ENCODE results near the gene MAD1L1.
"Not testable (repeated sequence)": the region's sequence is repeated elsewhere in the genome, so short reads cannot be mapped to it uniquely, and the experiment has no call there.

Gene MAD1L1

DNA sequence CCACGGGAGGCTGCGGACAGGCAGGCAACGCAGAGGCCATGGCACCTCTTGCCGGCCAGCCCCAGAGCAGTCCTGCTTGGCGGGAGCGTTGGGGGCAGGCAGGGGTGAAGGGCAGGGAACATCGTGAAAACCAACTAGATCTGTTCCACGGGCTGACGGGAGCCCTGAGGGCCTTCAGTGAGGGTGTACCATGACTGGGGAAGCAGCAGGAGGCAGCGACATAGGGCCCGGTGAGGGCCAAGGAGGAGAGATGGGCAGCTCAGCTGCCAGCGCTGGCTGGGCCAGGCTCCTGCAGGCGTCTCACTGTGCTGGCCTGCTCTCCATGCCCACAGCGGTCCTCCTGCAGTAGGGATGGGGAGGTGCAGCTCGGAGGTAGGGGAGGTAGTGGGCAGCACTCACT lies 366.1 kb downstream of the MAD1L1 start:
- H3K4me1 ChIP-seq (ENCODE audit: control insufficient read depth, insufficient read depth, low read length, poor library complexity, severe bottlenecking): no peaks in the 10 kb centered on the region
- no peaks in the 10 kb centered on the region for H3K36me3 ChIP-seq (ENCODE audit: control insufficient read depth, insufficient read depth, low read length)
- H3K27me3 ChIP-seq (replicated peaks; ENCODE audit: control insufficient read depth, insufficient read depth, low read length, poor library complexity, severe bottlenecking): no peaks in the 10 kb centered on the region
- no peak for DNase-seq
- no peaks in the 10 kb centered on the region for H3K9me3 ChIP-seq (ENCODE audit: control insufficient read depth, low read length)
- H3K27ac ChIP-seq (ENCODE audit: insufficient read depth, low read length, poor library complexity, severe bottlenecking): no peak overlapping the region
- no peak overlapping the region for H3K4me3 ChIP-seq (ENCODE audit: insufficient read depth, low read depth, low read length, poor library complexity, severe bottlenecking)

DNA sequence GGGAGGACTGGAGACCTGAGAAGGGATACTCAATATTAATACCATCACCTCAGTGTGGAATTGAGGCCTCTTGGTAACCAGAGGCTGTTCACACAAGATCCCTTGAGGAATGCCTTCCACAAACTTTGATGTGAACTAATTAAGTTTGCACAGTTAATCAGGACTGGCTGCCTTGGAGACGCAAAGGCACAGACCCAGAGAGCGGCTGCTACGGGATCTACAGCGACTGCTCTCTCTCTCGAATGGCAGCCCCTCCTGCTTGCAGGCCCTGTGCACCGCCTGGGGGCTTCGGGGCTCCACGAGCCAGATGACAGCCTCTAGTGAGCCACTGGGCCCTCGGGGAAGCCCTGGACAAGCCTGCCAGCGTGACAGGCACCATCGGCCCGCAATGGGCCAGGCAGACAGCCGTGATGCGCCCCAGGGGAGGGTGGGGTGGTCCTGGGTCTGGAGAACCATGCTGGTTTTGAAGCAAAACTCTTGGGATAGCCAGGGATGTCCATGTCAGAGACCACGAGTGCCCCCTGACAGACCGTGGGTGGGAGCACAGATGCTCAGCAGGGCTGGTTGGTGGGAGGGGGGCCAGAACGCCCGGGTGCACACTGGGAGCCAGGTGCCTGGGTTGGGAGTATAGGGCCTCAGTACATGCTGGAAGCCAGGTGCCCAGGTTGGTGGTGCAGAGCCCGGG lies 367.0 kb downstream of the MAD1L1 start:
- no peak for DNase-seq
- H3K9me3 ChIP-seq (ENCODE audit: control insufficient read depth, low read length): no peaks in the 10 kb centered on the region
- no peaks in the 10 kb centered on the region for H3K4me1 ChIP-seq (ENCODE audit: control insufficient read depth, insufficient read depth, low read length, poor library complexity, severe bottlenecking)
- H3K27me3 ChIP-seq (replicated peaks; ENCODE audit: control insufficient read depth, insufficient read depth, low read length, poor library complexity, severe bottlenecking): no peaks in the 10 kb centered on the region
- H3K4me3 ChIP-seq (ENCODE audit: insufficient read depth, low read depth, low read length, poor library complexity, severe bottlenecking): no peak overlapping the region
- H3K36me3 ChIP-seq (ENCODE audit: control insufficient read depth, insufficient read depth, low read length): no peaks in the 10 kb centered on the region
- no peak overlapping the region for H3K27ac ChIP-seq (ENCODE audit: insufficient read depth, low read length, poor library complexity, severe bottlenecking)

DNA sequence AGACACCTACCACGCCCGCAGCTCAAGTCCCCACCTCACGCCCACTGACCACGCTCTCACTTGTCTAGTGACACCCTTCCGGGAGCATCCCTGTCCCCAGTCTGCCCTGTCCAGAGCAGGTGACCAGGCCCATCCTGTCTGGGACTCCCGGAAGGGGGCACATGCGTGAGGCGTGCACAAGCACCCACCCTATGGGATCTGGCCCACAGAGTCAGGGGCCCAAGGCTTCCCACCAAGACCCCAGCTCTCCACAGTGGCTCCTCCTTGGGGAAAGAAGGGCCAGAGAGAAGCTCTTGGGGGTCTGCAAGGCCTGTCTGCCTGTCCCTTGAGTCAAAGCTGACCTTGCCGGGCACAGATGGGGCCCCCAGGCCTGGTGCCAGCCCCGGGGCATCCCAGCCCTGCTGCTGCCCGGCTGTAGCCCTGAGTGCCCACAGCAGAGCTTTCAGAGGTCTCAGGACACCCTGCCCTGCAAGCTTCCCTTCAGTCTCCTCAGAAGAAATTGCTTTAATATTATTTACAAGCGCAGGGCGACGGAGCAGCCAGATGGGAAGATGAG lies 367.7 kb downstream of the MAD1L1 start:
- H3K27ac ChIP-seq (ENCODE audit: insufficient read depth, low read length, poor library complexity, severe bottlenecking): no peak overlapping the region
- no peaks in the 10 kb centered on the region for H3K9me3 ChIP-seq (ENCODE audit: control insufficient read depth, low read length)
- DNase-seq: no peak
- H3K36me3 ChIP-seq (ENCODE audit: control insufficient read depth, insufficient read depth, low read length): no peaks in the 10 kb centered on the region
- H3K27me3 ChIP-seq (replicated peaks; ENCODE audit: control insufficient read depth, insufficient read depth, low read length, poor library complexity, severe bottlenecking): no peaks in the 10 kb centered on the region
- H3K4me1 ChIP-seq (ENCODE audit: control insufficient read depth, insufficient read depth, low read length, poor library complexity, severe bottlenecking): no peaks in the 10 kb centered on the region
- H3K4me3 ChIP-seq (ENCODE audit: insufficient read depth, low read depth, low read length, poor library complexity, severe bottlenecking): no peak overlapping the region

DNA sequence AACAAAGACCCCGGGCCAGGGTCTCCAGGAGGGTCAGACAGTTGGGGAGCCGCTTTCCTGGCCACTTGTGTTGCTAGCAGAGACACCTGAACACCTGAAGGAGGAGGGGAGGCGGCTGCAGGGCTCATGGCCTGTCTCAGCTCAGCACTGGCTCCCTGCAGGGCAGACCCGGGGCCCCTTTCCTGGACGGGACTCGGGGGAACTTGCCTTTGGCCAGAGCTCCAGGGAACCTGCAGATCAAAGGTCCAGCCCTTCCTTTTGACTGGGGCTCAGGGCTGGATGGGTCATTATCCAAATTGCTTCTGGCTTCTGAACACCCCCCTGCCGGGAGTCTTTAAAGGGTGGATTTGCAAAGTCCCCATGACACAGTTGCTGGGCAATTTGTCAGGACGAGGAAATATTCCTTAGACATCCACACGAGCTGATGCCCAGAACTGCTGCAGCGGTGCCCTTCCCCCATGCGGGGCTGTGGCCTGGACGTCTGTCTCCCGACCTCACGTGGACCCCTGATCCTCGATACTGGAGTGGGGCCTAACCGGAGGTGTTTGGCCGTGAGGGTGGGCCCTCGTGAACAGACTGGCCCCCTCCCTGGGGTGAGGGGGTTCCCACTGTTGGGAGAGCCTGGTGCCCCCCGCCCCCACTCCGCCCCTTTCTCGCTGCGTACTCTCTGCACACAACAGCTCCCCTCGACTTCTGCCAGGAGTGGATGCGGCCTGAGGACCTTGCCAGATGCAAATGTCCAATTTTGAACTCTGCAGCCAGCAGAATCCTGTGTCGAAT lies 368.4 kb downstream of the MAD1L1 start:
- H3K9me3 ChIP-seq (ENCODE audit: control insufficient read depth, low read length): no peaks in the 10 kb centered on the region
- H3K4me1 ChIP-seq (ENCODE audit: control insufficient read depth, insufficient read depth, low read length, poor library complexity, severe bottlenecking): no peaks in the 10 kb centered on the region
- H3K4me3 ChIP-seq (ENCODE audit: insufficient read depth, low read depth, low read length, poor library complexity, severe bottlenecking): no peak overlapping the region
- H3K27me3 ChIP-seq (replicated peaks; ENCODE audit: control insufficient read depth, insufficient read depth, low read length, poor library complexity, severe bottlenecking): no peaks in the 10 kb centered on the region
- DNase-seq: no peak
- H3K36me3 ChIP-seq (ENCODE audit: control insufficient read depth, insufficient read depth, low read length): no peaks in the 10 kb centered on the region
- H3K27ac ChIP-seq (ENCODE audit: insufficient read depth, low read length, poor library complexity, severe bottlenecking): no peak overlapping the region

DNA sequence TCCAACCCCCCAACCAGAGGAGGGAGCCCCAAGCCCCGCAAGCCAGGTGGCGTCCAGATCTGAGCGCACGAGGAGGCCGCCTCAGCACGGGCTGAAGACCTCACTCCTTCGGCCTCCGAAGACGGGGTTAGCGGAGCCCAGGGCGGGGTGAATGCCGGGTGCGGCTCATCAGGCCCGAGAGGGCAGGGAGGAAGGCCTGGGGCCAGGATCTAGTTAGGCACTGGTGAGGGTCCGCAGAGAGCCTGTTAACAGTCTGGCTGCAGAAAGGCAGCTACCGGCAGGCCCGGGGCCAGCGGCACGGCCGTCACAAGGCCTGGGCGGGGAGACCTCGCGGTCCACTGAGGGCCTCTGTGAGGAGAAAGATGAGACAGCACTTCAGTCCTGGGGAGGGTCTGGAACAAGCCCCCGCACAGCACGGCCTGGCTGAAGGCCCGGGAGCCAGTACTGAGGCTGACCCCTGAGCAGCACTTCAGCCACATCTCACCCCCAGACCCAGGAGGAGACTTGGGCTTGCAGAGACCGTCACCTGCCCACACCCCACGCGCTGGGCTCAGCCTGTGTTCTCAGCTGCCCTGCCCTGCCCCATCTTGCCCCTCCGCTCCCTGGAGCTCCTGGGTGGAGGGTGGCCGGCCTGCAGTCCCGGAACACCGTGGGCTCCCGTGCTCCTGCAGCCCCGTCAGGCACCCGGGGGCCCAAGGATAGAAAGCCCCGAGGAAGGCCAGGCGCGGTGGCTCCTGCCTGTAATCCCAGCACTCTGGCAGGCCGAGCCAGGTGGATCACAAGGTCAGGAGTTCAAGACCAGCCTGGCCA lies 369.4 kb downstream of the MAD1L1 start:
- DNase-seq: no peak
- no peaks in the 10 kb centered on the region for H3K4me1 ChIP-seq (ENCODE audit: control insufficient read depth, insufficient read depth, low read length, poor library complexity, severe bottlenecking)
- no peaks in the 10 kb centered on the region for H3K27me3 ChIP-seq (replicated peaks; ENCODE audit: control insufficient read depth, insufficient read depth, low read length, poor library complexity, severe bottlenecking)
- no peak overlapping the region for H3K4me3 ChIP-seq (ENCODE audit: insufficient read depth, low read depth, low read length, poor library complexity, severe bottlenecking)
- H3K9me3 ChIP-seq (ENCODE audit: control insufficient read depth, low read length): no peaks in the 10 kb centered on the region
- H3K27ac ChIP-seq (ENCODE audit: insufficient read depth, low read length, poor library complexity, severe bottlenecking): no peak overlapping the region
- H3K36me3 ChIP-seq (ENCODE audit: control insufficient read depth, insufficient read depth, low read length): no peaks in the 10 kb centered on the region

DNA sequence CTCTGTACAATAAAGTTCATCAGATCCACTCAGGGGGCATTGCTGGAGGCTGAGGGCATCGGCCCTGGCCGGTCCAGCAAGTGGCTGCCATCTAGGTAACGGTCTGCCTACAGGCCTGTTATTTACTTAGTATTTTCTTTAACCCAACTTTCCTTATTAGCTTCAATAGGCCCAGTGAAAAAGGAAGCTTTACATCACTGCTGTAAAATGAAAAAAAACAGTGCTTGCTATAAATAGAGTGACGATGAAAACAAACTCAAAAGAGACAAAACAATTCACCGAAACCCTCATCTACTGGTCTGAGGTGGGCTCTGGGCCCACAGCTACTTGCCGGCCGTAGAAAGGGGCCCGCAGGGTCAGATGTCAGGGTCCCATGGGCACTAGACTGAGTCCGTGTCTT lies 370.2 kb downstream of the MAD1L1 start:
- DNase-seq: no peak
- no peaks in the 10 kb centered on the region for H3K9me3 ChIP-seq (ENCODE audit: control insufficient read depth, low read length)
- no peak overlapping the region for H3K27ac ChIP-seq (ENCODE audit: insufficient read depth, low read length, poor library complexity, severe bottlenecking)
- no peak overlapping the region for H3K4me3 ChIP-seq (ENCODE audit: insufficient read depth, low read depth, low read length, poor library complexity, severe bottlenecking)
- no peaks in the 10 kb centered on the region for H3K36me3 ChIP-seq (ENCODE audit: control insufficient read depth, insufficient read depth, low read length)
- no peaks in the 10 kb centered on the region for H3K27me3 ChIP-seq (replicated peaks; ENCODE audit: control insufficient read depth, insufficient read depth, low read length, poor library complexity, severe bottlenecking)
- no peaks in the 10 kb centered on the region for H3K4me1 ChIP-seq (ENCODE audit: control insufficient read depth, insufficient read depth, low read length, poor library complexity, severe bottlenecking)

DNA sequence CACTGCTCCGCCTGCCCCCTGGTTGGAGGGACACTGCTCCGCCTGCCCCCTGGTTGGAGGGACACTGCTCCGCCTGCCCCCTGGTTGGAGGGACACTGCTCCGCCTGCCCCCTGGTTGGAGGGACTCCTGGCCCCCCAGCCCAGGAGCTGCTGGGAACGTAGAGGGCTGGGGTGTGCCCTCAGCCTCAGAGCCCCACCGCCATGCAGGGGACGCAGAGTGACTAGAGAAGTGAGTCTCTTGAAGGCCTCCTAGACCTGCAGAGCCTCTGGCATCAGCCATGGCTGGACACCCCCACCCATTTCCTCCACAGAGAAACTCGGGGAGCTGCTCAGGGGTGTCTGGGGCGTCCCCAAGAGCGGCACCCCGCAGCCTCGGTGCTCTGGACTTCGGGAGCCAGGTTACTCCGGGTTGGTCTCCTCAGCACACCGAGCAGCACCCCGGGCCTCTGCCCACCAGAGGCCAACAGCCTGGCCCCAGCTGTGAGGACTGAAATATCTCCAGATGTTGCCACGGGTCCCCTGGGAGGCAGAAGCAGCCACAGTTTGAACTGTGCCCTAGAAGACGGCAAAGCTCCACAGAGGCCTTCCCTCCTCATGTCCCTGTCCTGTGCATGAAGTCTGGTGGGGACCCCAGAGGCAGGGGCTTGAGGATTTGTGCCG lies 370.8 kb downstream of the MAD1L1 start:
- no peaks in the 10 kb centered on the region for H3K4me1 ChIP-seq (ENCODE audit: control insufficient read depth, insufficient read depth, low read length, poor library complexity, severe bottlenecking)
- no peaks in the 10 kb centered on the region for H3K27me3 ChIP-seq (replicated peaks; ENCODE audit: control insufficient read depth, insufficient read depth, low read length, poor library complexity, severe bottlenecking)
- no peak for DNase-seq
- H3K4me3 ChIP-seq (ENCODE audit: insufficient read depth, low read depth, low read length, poor library complexity, severe bottlenecking): no peak overlapping the region
- H3K36me3 ChIP-seq (ENCODE audit: control insufficient read depth, insufficient read depth, low read length): no peaks in the 10 kb centered on the region
- H3K9me3 ChIP-seq (ENCODE audit: control insufficient read depth, low read length): no peaks in the 10 kb centered on the region
- no peak overlapping the region for H3K27ac ChIP-seq (ENCODE audit: insufficient read depth, low read length, poor library complexity, severe bottlenecking)

DNA sequence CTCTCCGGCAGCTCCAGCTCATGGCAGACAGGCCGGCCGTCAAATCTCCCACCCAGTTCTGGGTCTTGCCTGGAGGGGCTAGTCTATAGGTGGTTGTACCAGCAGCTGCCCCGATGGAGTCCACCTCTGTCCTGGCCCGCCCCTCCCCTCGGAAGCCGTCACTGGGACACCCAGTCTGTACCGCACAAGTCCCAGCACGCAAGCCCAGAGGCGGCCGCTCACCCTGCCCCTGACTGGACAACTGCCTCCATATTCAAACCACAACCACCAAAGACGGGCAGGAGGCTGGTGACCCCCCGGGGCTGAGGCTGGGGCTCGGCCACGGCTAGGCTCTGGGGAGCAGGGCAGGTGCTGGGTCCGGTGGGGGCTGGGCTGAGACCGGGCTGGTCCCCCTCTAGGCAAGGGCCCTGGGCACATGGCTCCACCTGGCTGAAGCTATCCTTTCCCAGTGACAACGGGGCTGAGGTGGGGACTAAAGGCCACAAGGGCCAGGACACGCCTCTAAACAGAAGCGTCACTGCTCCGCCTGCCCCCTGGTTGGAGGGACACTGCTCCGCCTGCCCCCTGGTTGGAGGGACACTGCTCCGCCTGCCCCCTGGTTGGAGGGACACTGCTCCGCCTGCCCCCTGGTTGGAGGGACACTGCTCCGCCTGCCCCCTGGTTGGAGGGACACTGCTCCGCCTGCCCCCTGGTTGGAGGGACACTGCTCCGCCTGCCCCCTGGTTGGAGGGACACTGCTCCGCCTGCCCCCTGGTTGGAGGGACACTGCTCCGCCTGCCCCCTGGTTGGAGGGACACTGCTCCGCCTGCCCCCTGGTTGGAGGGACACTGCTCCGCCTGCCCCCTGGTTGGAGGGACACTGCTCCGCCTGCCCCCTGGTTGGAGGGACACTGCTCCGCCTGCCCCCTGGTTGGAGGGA lies 371.6 kb downstream of the MAD1L1 start:
- not testable (repeated sequence) for H3K9me3 ChIP-seq (ENCODE audit: control insufficient read depth, low read length); H3K27me3 ChIP-seq (replicated peaks; ENCODE audit: control insufficient read depth, insufficient read depth, low read length, poor library complexity, severe bottlenecking); H3K27ac ChIP-seq (ENCODE audit: insufficient read depth, low read length, poor library complexity, severe bottlenecking); DNase-seq; H3K36me3 ChIP-seq (ENCODE audit: control insufficient read depth, insufficient read depth, low read length); H3K4me3 ChIP-seq (ENCODE audit: insufficient read depth, low read depth, low read length, poor library complexity, severe bottlenecking); H3K4me1 ChIP-seq (ENCODE audit: control insufficient read depth, insufficient read depth, low read length, poor library complexity, severe bottlenecking)

Data from effector memory CD4-positive, alpha-beta T cell (primary cell).